ENCODE measurements around the gene ZNF438.

Gene ZNF438

DNA sequence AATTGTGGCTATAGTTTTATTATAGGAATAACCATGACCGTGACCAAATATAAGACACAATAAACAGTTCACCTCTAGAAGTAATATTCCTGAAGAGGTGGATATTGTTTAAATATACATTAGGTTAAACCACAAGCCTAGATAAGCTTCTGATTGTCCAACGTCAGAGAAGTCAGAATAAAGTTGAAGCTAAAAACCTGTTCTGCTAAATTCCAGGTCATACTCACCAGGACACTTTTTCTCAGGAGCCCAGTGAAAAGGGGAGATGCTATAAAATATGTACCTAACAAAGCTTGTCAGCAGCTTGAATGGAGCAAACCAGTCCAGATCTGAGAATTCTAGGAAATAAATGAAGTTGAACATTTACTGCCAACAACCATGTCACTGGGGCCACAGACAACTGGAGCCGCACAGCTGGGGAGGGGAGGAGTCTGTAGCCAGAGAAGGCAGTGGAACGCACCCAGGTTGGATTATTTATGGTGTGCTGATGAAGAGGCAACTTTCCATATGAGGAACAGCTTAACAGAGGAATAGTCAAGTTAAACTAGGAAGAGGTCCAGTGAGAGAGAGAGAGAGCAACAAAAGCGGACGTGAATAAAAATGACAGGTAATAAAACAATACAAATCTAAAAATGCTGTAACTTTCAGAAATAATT lies 191.1 kb downstream of the ZNF438 start:
- TF ChIP-seq TAF1 (IDR thresholded peaks at IDR 0.05; ENCODE audit: borderline replicate concordance, insufficient read depth, low read length) = no peak

DNA sequence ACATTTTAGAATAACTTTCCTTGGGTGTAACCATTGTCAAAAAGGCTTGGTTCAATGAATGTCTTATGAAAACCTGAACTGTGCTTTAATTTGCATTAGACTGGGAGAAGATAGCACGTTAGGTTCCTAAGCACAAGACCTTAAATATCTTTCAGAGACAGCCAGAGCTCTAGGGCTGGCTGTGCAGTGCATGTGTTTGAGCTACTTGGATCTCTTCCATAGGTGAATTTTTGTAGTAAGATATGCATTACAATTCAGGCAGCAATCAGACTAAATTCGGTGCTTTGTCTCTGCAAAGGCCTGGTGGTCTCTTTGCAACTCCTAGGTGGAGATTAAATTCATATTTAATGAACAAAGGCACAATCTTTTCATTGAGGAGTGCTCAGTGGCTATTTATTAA lies 192.0 kb downstream of the ZNF438 start:
- TF ChIP-seq FOXP2 (optimal IDR thresholded peaks at IDR 0.05; ENCODE audit: borderline replicate concordance, extremely low read depth, extremely low read length, insufficient read depth) (no peak), TAF1 (IDR thresholded peaks at IDR 0.05; ENCODE audit: borderline replicate concordance, insufficient read depth, low read length) (no peak), SIN3A (IDR thresholded peaks at IDR 0.05; ENCODE audit: borderline replicate concordance, insufficient read depth, low read length) (no peak), POLR2AphosphoS5 (IDR thresholded peaks at IDR 0.05; ENCODE audit: low read depth, low read length) (no peak)
- TF ChIP-seq, protein P1, sequence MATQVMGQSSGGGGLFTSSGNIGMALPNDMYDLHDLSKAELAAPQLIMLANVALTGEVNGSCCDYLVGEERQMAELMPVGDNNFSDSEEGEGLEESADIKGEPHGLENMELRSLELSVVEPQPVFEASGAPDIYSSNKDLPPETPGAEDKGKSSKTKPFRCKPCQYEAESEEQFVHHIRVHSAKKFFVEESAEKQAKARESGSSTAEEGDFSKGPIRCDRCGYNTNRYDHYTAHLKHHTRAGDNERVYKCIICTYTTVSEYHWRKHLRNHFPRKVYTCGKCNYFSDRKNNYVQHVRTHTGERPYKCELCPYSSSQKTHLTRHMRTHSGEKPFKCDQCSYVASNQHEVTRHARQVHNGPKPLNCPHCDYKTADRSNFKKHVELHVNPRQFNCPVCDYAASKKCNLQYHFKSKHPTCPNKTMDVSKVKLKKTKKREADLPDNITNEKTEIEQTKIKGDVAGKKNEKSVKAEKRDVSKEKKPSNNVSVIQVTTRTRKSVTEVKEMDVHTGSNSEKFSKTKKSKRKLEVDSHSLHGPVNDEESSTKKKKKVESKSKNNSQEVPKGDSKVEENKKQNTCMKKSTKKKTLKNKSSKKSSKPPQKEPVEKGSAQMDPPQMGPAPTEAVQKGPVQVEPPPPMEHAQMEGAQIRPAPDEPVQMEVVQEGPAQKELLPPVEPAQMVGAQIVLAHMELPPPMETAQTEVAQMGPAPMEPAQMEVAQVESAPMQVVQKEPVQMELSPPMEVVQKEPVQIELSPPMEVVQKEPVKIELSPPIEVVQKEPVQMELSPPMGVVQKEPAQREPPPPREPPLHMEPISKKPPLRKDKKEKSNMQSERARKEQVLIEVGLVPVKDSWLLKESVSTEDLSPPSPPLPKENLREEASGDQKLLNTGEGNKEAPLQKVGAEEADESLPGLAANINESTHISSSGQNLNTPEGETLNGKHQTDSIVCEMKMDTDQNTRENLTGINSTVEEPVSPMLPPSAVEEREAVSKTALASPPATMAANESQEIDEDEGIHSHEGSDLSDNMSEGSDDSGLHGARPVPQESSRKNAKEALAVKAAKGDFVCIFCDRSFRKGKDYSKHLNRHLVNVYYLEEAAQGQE (IDR thresholded peaks at IDR 0.05; ENCODE audit: insufficient read depth in 1 of 2, low read depth in 2 of 2, low read length in 2 of 2) = no peak

DNA sequence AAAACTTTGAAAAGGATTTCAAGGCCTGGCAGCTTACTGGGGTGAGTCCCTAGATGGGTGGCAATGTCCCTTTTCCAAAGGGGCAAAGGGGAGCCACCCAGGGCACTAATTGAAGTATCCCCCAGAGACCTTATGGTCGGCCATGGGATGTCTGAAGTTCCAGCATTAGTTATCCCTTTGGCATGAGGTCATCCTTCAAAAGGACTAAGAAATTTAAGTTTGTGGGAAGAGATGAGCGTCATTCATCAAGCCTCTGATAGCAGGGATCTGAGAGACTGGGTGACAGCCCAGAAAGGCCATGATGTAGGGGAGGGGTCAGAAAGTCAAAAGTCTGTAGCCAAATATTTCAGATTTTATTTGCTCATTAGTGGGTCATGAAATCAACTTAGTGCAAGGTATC lies 195.3 kb downstream of the ZNF438 start:
- TF ChIP-seq POLR2AphosphoS5 (IDR thresholded peaks at IDR 0.05; ENCODE audit: low read depth, low read length) (no peak), FOXP2 (optimal IDR thresholded peaks at IDR 0.05; ENCODE audit: borderline replicate concordance, extremely low read depth, extremely low read length, insufficient read depth) (no peak), SIN3A (IDR thresholded peaks at IDR 0.05; ENCODE audit: borderline replicate concordance, insufficient read depth, low read length) (no peak), TAF1 (IDR thresholded peaks at IDR 0.05; ENCODE audit: borderline replicate concordance, insufficient read depth, low read length) (no peak)
- TF ChIP-seq, protein P1 (IDR thresholded peaks at IDR 0.05; ENCODE audit: insufficient read depth in 1 of 2, low read depth in 2 of 2, low read length in 2 of 2) = no peak

DNA sequence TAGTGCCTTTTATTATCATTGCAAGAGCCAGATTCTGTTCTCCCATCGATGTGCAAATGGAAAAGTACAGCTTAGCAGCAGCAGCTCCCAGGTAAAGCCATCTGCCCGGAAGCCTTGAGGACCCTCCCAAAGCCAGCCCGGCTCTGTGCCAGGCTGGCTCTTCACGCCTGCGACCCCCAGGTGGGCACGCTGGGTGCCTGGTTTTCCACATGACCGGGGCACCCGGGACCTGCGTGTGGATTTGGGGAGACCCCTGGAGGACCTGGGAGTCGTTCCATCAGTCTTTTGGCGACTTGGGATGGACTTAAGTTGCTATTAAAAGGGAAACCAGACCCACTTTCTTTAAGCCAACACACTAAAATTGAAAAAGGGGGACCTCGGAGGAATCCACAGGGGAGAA lies 196.5 kb downstream of the ZNF438 start:
- TF ChIP-seq FOXP2 (optimal IDR thresholded peaks at IDR 0.05; ENCODE audit: borderline replicate concordance, extremely low read depth, extremely low read length, insufficient read depth) = no peak
- TF ChIP-seq SIN3A (IDR thresholded peaks at IDR 0.05; ENCODE audit: borderline replicate concordance, insufficient read depth, low read length) = no peak
- TF ChIP-seq POLR2AphosphoS5 (IDR thresholded peaks at IDR 0.05; ENCODE audit: low read depth, low read length) = no peak
- TF ChIP-seq TAF1 (IDR thresholded peaks at IDR 0.05; ENCODE audit: borderline replicate concordance, insufficient read depth, low read length) = no peak
- TF ChIP-seq, protein P1 (IDR thresholded peaks at IDR 0.05; ENCODE audit: insufficient read depth in 1 of 2, low read depth in 2 of 2, low read length in 2 of 2) = no peak

DNA sequence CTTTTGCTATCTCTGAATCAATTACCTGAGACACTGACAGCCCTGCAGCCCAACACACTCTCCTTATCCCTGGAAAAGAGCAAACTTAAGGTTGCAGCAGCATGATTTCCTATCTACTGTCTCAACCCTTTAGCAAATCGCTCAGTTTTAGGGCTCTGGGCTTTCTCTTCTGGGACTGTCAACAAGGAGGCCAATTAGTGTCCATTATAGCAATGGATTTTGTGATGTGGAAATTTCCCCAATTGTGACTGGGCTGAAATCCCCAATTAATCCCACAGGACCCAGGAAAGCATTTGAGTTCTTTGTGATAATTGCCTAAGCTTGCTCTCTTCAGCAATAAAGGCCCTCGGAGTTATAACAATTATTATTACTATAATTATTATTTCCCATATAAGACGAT lies 197.0 kb downstream of the ZNF438 start:
- no peak for TF ChIP-seq TAF1 (IDR thresholded peaks at IDR 0.05; ENCODE audit: borderline replicate concordance, insufficient read depth, low read length)
- TF ChIP-seq, protein P1 (IDR thresholded peaks at IDR 0.05; ENCODE audit: insufficient read depth in 1 of 2, low read depth in 2 of 2, low read length in 2 of 2) = no peak
- no peak for TF ChIP-seq FOXP2 (optimal IDR thresholded peaks at IDR 0.05; ENCODE audit: borderline replicate concordance, extremely low read depth, extremely low read length, insufficient read depth)
- no peak for TF ChIP-seq POLR2AphosphoS5 (IDR thresholded peaks at IDR 0.05; ENCODE audit: low read depth, low read length)
- TF ChIP-seq SIN3A (IDR thresholded peaks at IDR 0.05; ENCODE audit: borderline replicate concordance, insufficient read depth, low read length) = no peak
